Diencephalon (tissue), 1 donor: ENCODE data around the gene S100A5. TPM values are rescaled to one million over a fixed set of nuclear protein-coding genes. Genes with fewer than 3 reads are reported as not detected.

Experiments used
- total RNA-seq: library from RNA; depleted of rRNA; stranded (reverse); fragments of >200 nt; gene quantifications from one replicate; pipeline ENCODE4 v1.2.3, GENCODE V29; 2014

The S100A5 gene
- total RNA-seq = not detected

GRCh38 chr1:153540394-153541361 lies at the start of gene S100A5:
Gene S100A5, minus strand, starts transcription at chr1:153540934. Its CDS starts 743 bp downstream, at chr1:153540191.

GRCh38 chr1:153565529-153566374 lies 25.0 kb upstream of the S100A5 start, which contains the start of gene S100A2:
Gene S100A2, minus strand, starts transcription at chr1:153565844. Its CDS starts 1,967 bp downstream, at chr1:153563877.

GRCh38 chr1:153548722-153549688 lies 8.3 kb upstream of the S100A5 start, which contains the start of gene S100A3:
Gene S100A3, minus strand, starts transcription at chr1:153549258. Its CDS starts 773 bp downstream, at chr1:153548485.

GRCh38 chr1:153545067-153546055 lies 4.6 kb upstream of the S100A5 start, which contains the start of gene S100A4:
Gene S100A4, minus strand, starts transcription at chr1:153545806. Its CDS starts 1,012 bp downstream, at chr1:153544794.

GRCh38 chr1:153535242-153536011 lies 5.3 kb downstream of the S100A5 start, which contains the start of gene S100A6:
Gene S100A6, minus strand, starts transcription at chr1:153535991. Its CDS starts 652 bp downstream, at chr1:153535339.

Other genes with a start within 250 kb of the S100A5 start
- gene PGLYRP3, start 228.0 kb downstream of the S100A5 start, total RNA-seq = not detected
- gene PGLYRP4, start 192.1 kb downstream of the S100A5 start, total RNA-seq = not detected
- gene S100A9, start 183.1 kb downstream of the S100A5 start, total RNA-seq = 55.1 TPM
- 4.8 TPM for gene S100A12, start 165.3 kb downstream of the S100A5 start, total RNA-seq
- gene S100A8, start 149.9 kb downstream of the S100A5 start, total RNA-seq = 13.1 TPM
- gene S100A7A, start 124.4 kb downstream of the S100A5 start, total RNA-seq = not detected
- not detected for gene S100A7, start 80.3 kb downstream of the S100A5 start, total RNA-seq
- 51.7 TPM for gene S100A6, start 4.9 kb downstream of the S100A5 start, total RNA-seq
- 3.2 TPM for gene S100A4, start 4.9 kb upstream of the S100A5 start, total RNA-seq
- not detected for gene S100A3, start 8.3 kb upstream of the S100A5 start, total RNA-seq
- not detected for gene S100A2, start 24.9 kb upstream of the S100A5 start, total RNA-seq
- gene S100A16, start 72.2 kb upstream of the S100A5 start, total RNA-seq = 48.0 TPM
- not detected for gene S100A14, start 75.4 kb upstream of the S100A5 start, total RNA-seq
- gene S100A13, start 86.6 kb upstream of the S100A5 start, total RNA-seq = 15.0 TPM
- 2.1 TPM for gene S100A1, start 87.5 kb upstream of the S100A5 start, total RNA-seq
- 68.7 TPM for gene CHTOP, start 93.1 kb upstream of the S100A5 start, total RNA-seq
- gene SNAPIN, start 117.8 kb upstream of the S100A5 start, total RNA-seq = 53.3 TPM
- gene ILF2, start 130.1 kb upstream of the S100A5 start, total RNA-seq = 182 TPM
- gene NPR1, start 137.8 kb upstream of the S100A5 start, total RNA-seq = 0.46 TPM
- 47.5 TPM for gene INTS3, start 187.1 kb upstream of the S100A5 start, total RNA-seq
- gene SLC27A3, start 234.5 kb upstream of the S100A5 start, total RNA-seq = 15.9 TPM